ENCODE measurements around the gene CELF6. TPM values are rescaled to one million over a fixed set of nuclear protein-coding genes. Genes with fewer than 3 reads are reported as not detected.

The CELF6 gene
- polyA plus RNA-seq, 1 donor from 2014 or later: 68.6 TPM

DNA sequence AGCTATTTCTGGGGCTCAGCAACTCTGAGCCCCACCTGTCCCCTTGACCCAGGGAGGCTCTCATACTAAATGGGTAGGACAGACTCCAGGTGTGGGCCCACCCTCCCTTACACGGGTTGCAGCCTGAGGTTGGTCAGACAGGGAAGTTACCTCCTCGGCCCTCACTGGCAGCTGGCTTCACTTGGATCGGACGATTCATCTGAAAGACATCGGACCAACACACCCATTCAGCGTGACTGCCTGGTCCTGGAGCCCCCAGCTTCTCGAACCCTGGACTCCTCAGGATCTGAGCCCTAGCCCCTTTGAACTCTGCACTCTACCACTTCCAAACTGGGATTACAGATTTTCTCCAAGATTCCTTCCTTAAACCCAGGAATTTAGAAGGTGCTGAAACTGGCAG is 15.4 kb downstream of the CELF6 start:
- peak overlapping the region; percentile 100 for H3K27ac ChIP-seq (ENCODE audit: low read length)

DNA sequence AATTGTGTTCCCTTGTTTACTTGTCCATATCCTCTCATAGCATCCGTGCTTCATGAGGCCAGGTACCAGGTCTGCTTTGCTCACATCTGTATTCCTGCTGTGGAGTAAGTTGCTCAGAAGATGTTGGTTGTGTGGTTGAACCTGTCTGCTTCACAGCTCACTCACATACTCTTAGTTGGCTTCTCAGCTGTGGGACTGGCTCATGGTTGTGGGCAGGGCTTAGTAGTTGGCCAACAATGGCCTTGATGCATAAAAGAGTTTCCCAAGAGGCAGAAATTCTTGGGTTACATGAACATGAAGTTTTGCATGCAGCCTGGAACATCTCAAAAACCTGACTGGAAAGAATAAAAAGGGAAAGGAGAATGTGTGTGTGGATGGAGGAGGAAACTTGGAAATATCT is 17.0 kb downstream of the CELF6 start:
- Histone ChIP-seq H3K27me3 (ENCODE audit: insufficient read depth, low read depth, low read length) (no peaks in the 10 kb centered on the region), H3K4me3 (ENCODE audit: low read length) (no peak overlapping the region), H3K9ac (ENCODE audit: low read length) (no peak overlapping the region), H3F3A (ENCODE audit: insufficient read depth, low read length, poor library complexity, severe bottlenecking) (peaks cover 4% of the 10 kb centered on the region), H2AFZ (ENCODE audit: low read depth, low read length) (no peak overlapping the region), H4K20me1 (ENCODE audit: insufficient read depth) (no peaks in the 10 kb centered on the region), H3K9me3 (ENCODE audit: low read length) (no peaks in the 10 kb centered on the region), H3K79me2 (replicated peaks; ENCODE audit: insufficient read depth, low read length) (peaks cover 21% of the 10 kb centered on the region), H3K9me2 (ENCODE audit: insufficient read depth, low read length) (no peaks in the 10 kb centered on the region), H3K36me3 (ENCODE audit: insufficient read depth, low read length) (peaks cover 6% of the 10 kb centered on the region), H3K4me2 (ENCODE audit: low read length) (no peak overlapping the region), H3K27ac (ENCODE audit: low read length) (no peak overlapping the region)
- no peak for TF ChIP-seq MXI1 (conservative IDR thresholded peaks at IDR 0.05; ENCODE audit: poor library complexity, severe bottlenecking)
- no peak for TF ChIP-seq TAF1 (IDR thresholded peaks at IDR 0.05; ENCODE audit: low read depth)
- TF ChIP-seq, protein P1, sequence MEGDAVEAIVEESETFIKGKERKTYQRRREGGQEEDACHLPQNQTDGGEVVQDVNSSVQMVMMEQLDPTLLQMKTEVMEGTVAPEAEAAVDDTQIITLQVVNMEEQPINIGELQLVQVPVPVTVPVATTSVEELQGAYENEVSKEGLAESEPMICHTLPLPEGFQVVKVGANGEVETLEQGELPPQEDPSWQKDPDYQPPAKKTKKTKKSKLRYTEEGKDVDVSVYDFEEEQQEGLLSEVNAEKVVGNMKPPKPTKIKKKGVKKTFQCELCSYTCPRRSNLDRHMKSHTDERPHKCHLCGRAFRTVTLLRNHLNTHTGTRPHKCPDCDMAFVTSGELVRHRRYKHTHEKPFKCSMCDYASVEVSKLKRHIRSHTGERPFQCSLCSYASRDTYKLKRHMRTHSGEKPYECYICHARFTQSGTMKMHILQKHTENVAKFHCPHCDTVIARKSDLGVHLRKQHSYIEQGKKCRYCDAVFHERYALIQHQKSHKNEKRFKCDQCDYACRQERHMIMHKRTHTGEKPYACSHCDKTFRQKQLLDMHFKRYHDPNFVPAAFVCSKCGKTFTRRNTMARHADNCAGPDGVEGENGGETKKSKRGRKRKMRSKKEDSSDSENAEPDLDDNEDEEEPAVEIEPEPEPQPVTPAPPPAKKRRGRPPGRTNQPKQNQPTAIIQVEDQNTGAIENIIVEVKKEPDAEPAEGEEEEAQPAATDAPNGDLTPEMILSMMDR (IDR thresholded peaks at IDR 0.05; ENCODE audit: poor library complexity, severe bottlenecking): no peak
- no peak for TF ChIP-seq SMC3 (conservative IDR thresholded peaks at IDR 0.05; ENCODE audit: poor library complexity)
- TF ChIP-seq EP300 (conservative IDR thresholded peaks at IDR 0.05; ENCODE audit: poor library complexity, severe bottlenecking): no peak
- TF ChIP-seq REST (IDR thresholded peaks at IDR 0.05; ENCODE audit: borderline replicate concordance): no peak
- no peak for TF ChIP-seq RAD21 (conservative IDR thresholded peaks at IDR 0.05)
- no peak for TF ChIP-seq EZH2 (IDR thresholded peaks at IDR 0.05; ENCODE audit: borderline replicate concordance, insufficient read depth, low read length, poor library complexity, severe bottlenecking)

More for the DNA sequence above, 15.4 kb downstream of the CELF6 start:
- Histone ChIP-seq H3K9ac (ENCODE audit: low read length) (no peak overlapping the region), H3K27me3 (ENCODE audit: insufficient read depth, low read depth, low read length) (no peaks in the 10 kb centered on the region), H3K9me3 (ENCODE audit: low read length) (no peaks in the 10 kb centered on the region), H3K9me2 (ENCODE audit: insufficient read depth, low read length) (no peaks in the 10 kb centered on the region), H3K4me3 (ENCODE audit: low read length) (no peak overlapping the region), H3F3A (ENCODE audit: insufficient read depth, low read length, poor library complexity, severe bottlenecking) (peaks cover 4% of the 10 kb centered on the region), H3K79me2 (replicated peaks; ENCODE audit: insufficient read depth, low read length) (peaks cover 21% of the 10 kb centered on the region), H2AFZ (ENCODE audit: low read depth, low read length) (no peak overlapping the region), H3K4me2 (ENCODE audit: low read length) (no peak overlapping the region), H3K36me3 (ENCODE audit: insufficient read depth, low read length) (no peaks in the 10 kb centered on the region), H4K20me1 (ENCODE audit: insufficient read depth) (no peaks in the 10 kb centered on the region)
- no peak for TF ChIP-seq MXI1 (conservative IDR thresholded peaks at IDR 0.05; ENCODE audit: poor library complexity, severe bottlenecking)
- no peak for TF ChIP-seq EP300 (conservative IDR thresholded peaks at IDR 0.05; ENCODE audit: poor library complexity, severe bottlenecking)
- TF ChIP-seq EZH2 (IDR thresholded peaks at IDR 0.05; ENCODE audit: borderline replicate concordance, insufficient read depth, low read length, poor library complexity, severe bottlenecking): no peak
- TF ChIP-seq TAF1 (IDR thresholded peaks at IDR 0.05; ENCODE audit: low read depth): no peak
- TF ChIP-seq RAD21 (conservative IDR thresholded peaks at IDR 0.05): no peak
- TF ChIP-seq, protein P1 (IDR thresholded peaks at IDR 0.05; ENCODE audit: poor library complexity, severe bottlenecking): no peak
- TF ChIP-seq SMC3 (conservative IDR thresholded peaks at IDR 0.05; ENCODE audit: poor library complexity): no peak
- TF ChIP-seq POLR2AphosphoS5 (IDR thresholded peaks at IDR 0.05): no peak
- no peak for TF ChIP-seq REST (IDR thresholded peaks at IDR 0.05; ENCODE audit: borderline replicate concordance)
